Frontal cortex (tissue), 4 donors: ENCODE results near the gene ABI3BP. TPM values are rescaled to one million over a fixed set of nuclear protein-coding genes. Genes with fewer than 3 reads are reported as not detected.

Experiments
- DNase-seq, 2 donors: peaks; one replicate each; pipeline ENCODE4 v3.0.0; 2012; ENCODE audit warnings: low spot score in 2 of 2
- FAIRE-seq: peaks from 2 replicates; lab custom pipeline; 2012; peaks lifted over from hg19 to GRCh38; lab: Jason Lieb, UNC
- small RNA-seq: library from RNA; depleted of rRNA; stranded (forward); fragments of <200 nt; gene quantifications from one replicate; pipeline ENCODE3, GENCODE V24; 2014
- total RNA-seq: library from RNA; depleted of rRNA; stranded (reverse); fragments of >200 nt; gene quantifications from one replicate; pipeline ENCODE4 v1.2.3, GENCODE V29; 2014
- donor health status: control.
- donor health status: control.
- donor health status: control.

ABI3BP gene
- total RNA-seq, 1 donor from 2014 or later, result 1.2 TPM

GRCh38 chr3:100710261-100710968, 282.8 kb downstream of the ABI3BP start:
- DNase-seq (peak in 1 of 2 donors; percentile 11), FAIRE-seq (no peak)

GRCh38 chr3:100709842-100710260, 283.4 kb downstream of the ABI3BP start:
- no peak for FAIRE-seq

GRCh38 chr3:100708989-100709841, 284.0 kb downstream of the ABI3BP start, which contains the start of gene TFG:
Gene TFG, plus strand, starts transcription at chr3:100709494. Its CDS starts 4,192 bp downstream, at chr3:100713686.
- FAIRE-seq (no peak), DNase-seq (peak; percentile 92 to 95)

More at GRCh38 chr3:100709842-100710260, 283.4 kb downstream of the ABI3BP start:
- peak in 1 of 2 donors; percentile 36 for DNase-seq

GRCh38 chr3:100708644-100708988, 284.6 kb downstream of the ABI3BP start:
- DNase-seq (no peak), FAIRE-seq (no peak)

GRCh38 chr3:100706365-100706764, 286.9 kb downstream of the ABI3BP start:
- no peak for DNase-seq
- FAIRE-seq, result no peak

GRCh38 chr3:100703865-100704264, 289.4 kb downstream of the ABI3BP start:
- DNase-seq (no peak), FAIRE-seq (no peak)

GRCh38 chr3:100702980-100703345, 290.3 kb downstream of the ABI3BP start:
- FAIRE-seq (no peak), DNase-seq (no peak)

GRCh38 chr3:100702082-100702979, 290.9 kb downstream of the ABI3BP start:
- FAIRE-seq, result no peak

GRCh38 chr3:100700708-100701107, 292.5 kb downstream of the ABI3BP start:
- no peak for FAIRE-seq
- DNase-seq, result no peak

More at GRCh38 chr3:100702082-100702979, 290.9 kb downstream of the ABI3BP start:
- DNase-seq, result no peak

Small RNAs within 50 kb of the gene (small RNA-seq; reads per million reads assigned to genes)
- gene RNU6-865P, result not detected
